ENCODE data around the gene SKIC8.

SKIC8 gene

GRCh38 chr15:78322243-78322642 lies 22.8 kb upstream of the SKIC8 start:
- no peak for DNase-seq (ENCODE audit: low read depth in 3 of 3)

- no peak for DNase-seq (ENCODE audit: low read depth in 3 of 3)
These were observed 22.4 kb upstream of the SKIC8 start for GRCh38 chr15:78321786-78322185.

DNA sequence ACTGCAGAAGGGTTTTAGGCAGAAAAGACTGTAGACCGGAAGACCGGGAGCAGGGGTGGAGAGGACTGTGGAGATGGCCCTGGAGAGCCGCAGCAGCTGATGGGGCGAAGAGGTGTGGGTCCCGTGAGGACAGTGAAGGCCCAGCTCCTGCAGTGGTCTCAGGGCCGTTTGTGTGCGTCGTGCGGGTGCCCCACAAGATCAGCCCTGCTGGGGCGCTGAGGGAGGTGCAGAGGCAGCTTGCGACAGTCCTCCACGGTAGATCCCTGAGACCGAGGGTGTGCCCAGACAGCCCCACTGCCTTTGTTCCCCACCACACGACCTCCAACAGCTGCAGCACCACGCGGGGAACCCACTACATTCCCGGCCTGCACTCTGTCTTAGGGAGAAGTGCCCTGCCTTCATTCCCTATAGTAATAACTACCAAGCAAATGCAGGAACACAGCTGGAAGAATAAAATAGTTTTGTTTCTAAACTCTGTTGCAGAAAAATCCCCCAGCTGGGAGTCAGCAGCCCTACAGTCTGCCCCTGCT lies 21.7 kb upstream of the SKIC8 start:
- no peak for DNase-seq (ENCODE audit: low read depth in 3 of 3)

DNA sequence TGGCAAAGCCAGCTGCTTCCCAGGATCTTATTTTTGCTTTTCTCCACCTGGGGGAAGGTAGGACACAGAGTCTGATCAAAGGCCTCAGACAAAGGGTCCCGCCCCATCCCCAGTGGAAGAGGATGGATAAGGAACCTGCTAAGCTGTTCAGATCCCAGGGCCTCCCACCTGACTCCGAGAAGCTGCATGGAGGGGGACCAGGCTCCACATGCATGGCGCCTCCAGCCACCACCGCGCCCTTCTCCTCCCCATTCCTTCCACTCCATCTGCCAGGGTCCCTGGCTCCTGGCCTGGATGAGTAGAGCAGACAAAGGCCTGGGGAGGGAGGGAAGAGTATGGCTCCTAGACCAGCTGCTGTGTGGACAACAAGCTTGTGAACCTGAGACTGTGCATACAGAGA lies 20.8 kb upstream of the SKIC8 start:
- DNase-seq (ENCODE audit: low read depth in 3 of 3) = no peak

DNA sequence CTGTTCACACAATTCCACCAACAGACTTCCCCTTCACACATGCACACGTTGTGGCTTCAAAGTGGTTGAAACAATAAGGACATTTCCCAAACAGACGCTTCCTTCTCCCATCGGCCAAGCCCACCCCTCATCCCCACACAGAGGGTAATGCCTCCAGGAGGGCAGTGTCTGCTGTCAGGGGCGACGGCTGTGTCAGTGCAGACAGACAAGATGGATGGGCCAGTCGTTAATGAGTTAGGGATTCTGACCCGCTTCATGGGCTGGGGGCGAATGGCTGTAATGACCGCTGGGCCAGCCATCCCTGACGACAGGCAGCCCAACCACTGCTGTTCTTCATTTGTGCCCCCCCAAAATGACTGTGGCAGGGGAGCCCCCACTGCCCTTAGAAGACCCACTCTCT lies 20.2 kb upstream of the SKIC8 start:
- no peak for DNase-seq (ENCODE audit: low read depth in 3 of 3)

GRCh38 chr15:78317145-78317836 lies 17.9 kb upstream of the SKIC8 start:
- DNase-seq (ENCODE audit: low read depth in 3 of 3) = no peak

- DNase-seq (ENCODE audit: low read depth in 3 of 3) = no peak
These were observed 17.1 kb upstream of the SKIC8 start for GRCh38 chr15:78316283-78317083.

DNA sequence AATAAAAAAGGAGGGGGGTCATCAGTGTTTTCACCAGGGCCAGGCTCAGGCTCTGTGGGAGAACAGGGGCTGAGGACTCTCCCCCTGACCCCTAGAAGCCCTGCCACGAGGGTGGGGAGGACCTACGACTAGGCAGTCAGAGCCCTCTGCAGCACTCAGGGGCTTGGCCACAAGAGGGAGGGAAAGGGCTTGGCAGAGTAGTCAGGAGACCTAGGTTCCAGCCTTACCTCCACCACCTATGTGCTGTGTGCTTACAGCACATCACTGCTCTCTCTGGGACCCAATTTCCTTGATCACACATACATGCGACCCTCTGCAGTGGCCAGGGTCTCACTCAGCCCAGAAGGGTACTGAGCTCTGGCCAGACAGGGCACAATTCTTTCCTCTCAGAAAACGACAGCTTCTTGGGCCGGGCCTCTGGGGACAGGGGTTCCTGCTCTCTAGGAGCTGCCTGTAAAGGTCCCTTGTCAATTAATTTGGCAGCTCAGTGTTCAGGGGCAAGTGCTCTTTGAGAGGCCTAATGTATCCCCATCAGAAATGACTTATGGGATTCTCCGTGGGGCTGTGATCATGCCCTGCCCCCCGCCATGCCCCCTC lies 16.4 kb upstream of the SKIC8 start:
- DNase-seq (ENCODE audit: low read depth in 3 of 3) = no peak

DNA sequence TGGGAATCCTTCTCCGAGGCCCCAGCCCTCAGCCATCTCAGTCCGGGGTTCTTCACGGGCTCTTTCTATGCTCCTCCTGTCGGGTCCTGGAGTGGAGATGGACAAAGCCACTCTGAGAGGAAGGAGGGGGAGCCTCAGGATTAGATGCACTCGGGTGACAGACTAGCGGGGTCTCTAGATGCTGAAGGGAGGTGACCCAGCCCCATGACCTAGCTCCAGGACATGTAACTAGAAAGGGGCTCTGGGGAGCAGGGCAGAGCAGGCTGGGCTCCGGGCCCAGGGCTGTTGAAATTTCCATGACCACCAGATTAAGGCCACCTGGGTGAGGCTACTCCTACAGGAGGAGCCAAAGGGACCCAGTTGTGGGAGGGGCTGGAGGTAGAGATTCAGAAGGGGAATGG lies 14.8 kb upstream of the SKIC8 start:
- DNase-seq (ENCODE audit: low read depth in 3 of 3) = no peak

GRCh38 chr15:78313383-78313782 lies 14.0 kb upstream of the SKIC8 start:
- no peak for DNase-seq (ENCODE audit: low read depth in 3 of 3)

- DNase-seq (ENCODE audit: low read depth in 3 of 3) = no peak
These were observed 13.5 kb upstream of the SKIC8 start for GRCh38 chr15:78312957-78313356.

DNA sequence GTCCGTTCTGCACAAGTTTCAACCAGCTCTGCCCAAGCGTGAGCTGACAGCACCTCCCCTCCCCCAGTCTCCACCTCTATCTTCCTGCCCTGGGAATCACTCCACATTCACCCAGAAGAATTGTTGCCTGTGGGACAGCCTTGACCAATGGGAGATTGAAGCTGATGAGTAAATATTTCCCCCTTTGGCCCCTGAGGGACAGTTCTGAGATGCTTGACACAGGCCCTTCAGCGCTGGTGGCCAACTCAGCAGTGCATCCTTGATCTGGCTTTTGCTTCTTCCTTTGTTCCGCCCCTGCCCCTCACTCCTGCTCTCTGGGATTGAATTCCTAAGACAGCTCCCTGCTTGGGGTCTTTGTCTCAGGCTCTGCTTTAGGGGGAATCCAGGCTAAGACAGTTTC lies 13.1 kb upstream of the SKIC8 start:
- DNase-seq (ENCODE audit: low read depth in 3 of 3) = no peak

- no peak for DNase-seq (ENCODE audit: low read depth in 3 of 3)
These were observed 11.9 kb upstream of the SKIC8 start for GRCh38 chr15:78311292-78311691.

DNA sequence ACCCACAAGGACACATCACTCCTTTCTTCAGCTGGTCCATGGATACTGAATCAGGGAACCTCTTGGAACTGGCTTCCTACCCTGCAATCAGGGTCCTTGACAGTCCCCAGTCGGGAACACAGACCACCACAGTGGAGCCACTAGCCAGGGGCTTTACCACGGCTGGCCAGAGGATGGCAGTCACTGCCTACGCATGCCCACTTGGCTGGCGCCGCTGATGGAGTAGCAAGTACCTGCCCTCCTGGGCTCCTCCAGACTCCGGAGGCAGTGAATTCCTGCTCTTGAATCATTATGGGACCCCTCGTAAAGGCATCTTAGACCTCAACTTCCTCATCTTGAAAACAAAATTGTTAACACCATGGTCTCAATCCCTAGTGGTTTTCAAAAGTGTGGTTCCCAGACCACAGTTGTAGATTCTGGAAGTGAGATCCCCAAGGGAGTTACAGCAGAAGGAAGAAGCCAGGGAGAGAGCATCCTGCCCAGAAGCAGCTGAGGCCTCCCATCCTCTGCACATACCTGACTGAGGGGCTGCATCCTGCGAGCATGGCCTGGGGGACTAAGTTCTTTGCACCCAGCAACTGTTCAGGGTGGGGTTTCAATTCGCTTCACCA lies 9.1 kb upstream of the SKIC8 start:
- DNase-seq (ENCODE audit: low read depth in 3 of 3) = peak; percentile 26 to 44 (median 37)

DNA sequence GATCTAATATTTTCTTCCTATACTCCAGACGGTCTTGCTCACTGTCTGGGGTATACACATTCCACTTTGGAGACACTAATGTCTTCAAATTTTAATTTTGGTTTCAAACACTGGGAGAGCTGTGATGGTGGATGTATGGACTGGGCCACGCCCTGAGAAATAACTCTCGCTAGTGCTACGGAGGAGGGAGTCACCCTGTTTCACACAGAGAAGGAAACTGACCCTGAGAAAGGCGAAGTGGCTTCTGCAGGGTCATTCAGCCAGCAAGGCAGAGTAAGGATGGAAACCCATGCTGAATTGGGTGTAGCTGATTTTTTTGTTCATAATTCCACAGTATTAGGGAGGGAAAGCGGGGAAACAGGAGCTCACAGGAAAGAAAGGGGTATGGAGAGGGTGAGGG lies 8.6 kb upstream of the SKIC8 start:
- no peak for DNase-seq (ENCODE audit: low read depth in 3 of 3)

- no peak for DNase-seq (ENCODE audit: low read depth in 3 of 3)
These were observed 6.9 kb upstream of the SKIC8 start for GRCh38 chr15:78306176-78306774.

DNA sequence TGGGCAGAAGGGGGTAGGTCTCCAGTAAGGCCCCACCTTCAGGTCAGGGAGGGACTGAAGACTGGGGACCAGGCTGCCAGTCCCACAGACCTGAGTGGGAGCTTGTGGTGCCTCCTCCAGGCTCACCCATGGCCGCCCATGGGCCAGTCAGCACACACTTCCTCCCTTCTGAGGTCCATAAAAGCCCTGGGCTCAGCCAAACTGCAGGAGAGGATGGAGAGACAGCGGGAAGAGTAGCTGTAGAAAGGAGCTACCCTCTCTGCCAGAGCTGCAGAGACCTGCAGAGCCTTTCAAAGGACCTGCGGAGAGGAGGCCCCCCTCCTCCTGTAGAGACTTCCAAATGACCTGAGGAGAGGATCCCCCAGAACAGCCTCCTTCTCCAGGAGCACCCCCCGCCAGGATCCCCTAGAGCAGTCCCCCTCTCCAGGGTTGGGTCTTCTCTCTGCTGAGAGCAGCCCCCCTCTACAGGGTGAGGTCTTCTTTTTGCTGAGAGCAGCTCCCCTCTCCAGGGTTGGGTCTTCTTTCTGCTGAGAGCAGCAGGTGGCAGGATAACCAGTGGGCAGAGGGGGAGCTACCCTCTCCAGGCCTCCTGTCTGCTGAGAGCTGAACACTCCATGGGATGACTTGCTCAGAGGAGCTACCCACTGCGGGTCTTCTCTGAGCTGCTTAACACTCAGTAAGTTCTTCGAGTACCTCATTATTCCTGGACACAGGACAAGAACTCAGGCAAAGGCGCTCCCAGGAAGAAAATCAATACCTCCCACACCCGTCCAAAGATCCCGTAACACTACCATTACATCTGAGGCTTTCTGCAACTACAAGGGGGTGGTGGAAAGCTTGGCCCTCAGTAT lies 5.0 kb upstream of the SKIC8 start:
- no peak for DNase-seq (ENCODE audit: low read depth in 3 of 3)

GRCh38 chr15:78302579-78303312 lies 3.3 kb upstream of the SKIC8 start:
- no peak for DNase-seq (ENCODE audit: low read depth in 3 of 3)

GRCh38 chr15:78301828-78302227 lies 2.4 kb upstream of the SKIC8 start:
- DNase-seq (ENCODE audit: low read depth in 3 of 3) = no peak

DNA sequence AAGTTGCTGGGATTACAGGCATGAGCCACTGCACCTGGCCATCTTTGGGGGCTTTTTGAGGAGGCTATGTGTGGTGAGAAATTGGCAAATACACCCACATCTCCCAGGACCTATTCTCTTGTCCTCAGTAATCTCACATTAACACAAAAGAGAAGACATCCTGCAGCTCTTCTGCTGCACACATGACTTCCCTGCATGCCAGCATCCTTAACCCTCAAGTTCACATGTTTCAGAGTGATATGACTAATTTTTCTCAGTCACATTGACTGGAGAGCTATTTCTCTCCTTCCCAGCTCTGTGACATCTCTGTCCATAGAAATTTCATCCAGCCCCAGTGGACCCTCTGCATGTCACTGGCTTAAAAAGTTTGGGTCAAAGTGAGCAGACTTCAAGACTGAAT lies 1.9 kb upstream of the SKIC8 start:
- no peak for DNase-seq (ENCODE audit: low read depth in 3 of 3)
